K562 (cell line): ENCODE data around the gene CD300H. TPM values are rescaled to one million over a fixed set of nuclear protein-coding genes. Genes with fewer than 3 reads are reported as not detected.

Experiments used
- ATAC-seq: fragments of 200-7000 bp; cut with Tn5 transposase; 3 replicates; pipeline ENCODE4 v1.9.1; 2020; ENCODE audit warnings: moderate library complexity
- BruUV-seq: library from RNA; stranded (reverse); fragments of 400-500 nt; replicated peaks from 2 replicates; lab custom pipeline; 2021; lab: Mats Ljungman, UMichigan
- CTCF ChIA-PET: fragments of 300-600 bp; formaldehyde crosslinking; extraction: SDS; loops from one replicate; lab custom pipeline; 2021; ENCODE audit warnings: low intra/inter-chr PET ratio; lab: Yijun Ruan, JAX
- POLR2A ChIA-PET: fragments of 300-600, 350-650 bp; sonication (Branson Sonifier 250); formaldehyde crosslinking; extraction: SDS; loops from one replicate; lab custom pipeline; 2021; ENCODE audit warnings: antibody characterized with exemption, inconsistent platforms; lab: Yijun Ruan, JAX
- DNase-seq, 4 experiments: peaks; one replicate each; pipeline versions ENCODE4 v3.0.0 to v3.0.0-alpha.2; 2011 to 2018; ENCODE audit warnings: low spot score in 3 of 4, mixed read lengths in 3 of 4; ENCODE audit errors: extremely low read depth in 1 of 4
- FAIRE-seq: peaks from 2 replicates; lab custom pipeline; 2011; peaks lifted over from hg19 to GRCh38; lab: Jason Lieb, UNC
- H2AFZ ChIP-seq: 2 replicates; pipeline ENCODE4 v1.6.0; 2011; ENCODE audit warnings: low read depth, low read length, control low read depth, inconsistent platforms
- H3K27ac ChIP-seq: fragments of 200-600 bp; 3 replicates; pipeline ENCODE4 v1.8.0; 2011; ENCODE audit warnings: low read depth, mild to moderate bottlenecking, control low read depth, inconsistent platforms, low read length, moderate library complexity, mixed read lengths; ENCODE audit errors: extremely low read depth
- H3K27me3 ChIP-seq, 2 experiments: fragments of 300-600 bp in 1 of 2; 2 replicates in 1 of 2; 3 replicates in 1 of 2; pipeline versions ENCODE4 v1.6.0 to v1.8.0; 2011; ENCODE audit warnings: inconsistent platforms in 2 of 2, low read length in 2 of 2, mild to moderate bottlenecking in 1 of 2, mixed read lengths in 1 of 2, moderate library complexity in 1 of 2; ENCODE audit not compliant: control insufficient read depth in 2 of 2, insufficient read depth in 2 of 2
- H3K36me3 ChIP-seq: fragments of 300-600 bp; 3 replicates; pipeline ENCODE4 v1.8.0; 2011; ENCODE audit warnings: mild to moderate bottlenecking, low read length, inconsistent platforms; ENCODE audit not compliant: control insufficient read depth, insufficient read depth
- H3K4me1 ChIP-seq, 2 experiments: fragments of 200-600 bp in 1 of 2; replicated peaks in 1 of 2; 2 replicates in 1 of 2; 3 replicates in 1 of 2; pipeline versions ENCODE4 v1.5.1 to v1.8.0; 2011; ENCODE audit warnings: inconsistent platforms in 2 of 2, low read length in 2 of 2, mild to moderate bottlenecking in 1 of 2, mixed read lengths in 1 of 2, moderate library complexity in 1 of 2; ENCODE audit not compliant: control insufficient read depth in 2 of 2, insufficient read depth in 2 of 2
- H3K4me2 ChIP-seq: 2 replicates; pipeline ENCODE4 v1.6.1; 2011; ENCODE audit warnings: low read length, control low read depth, inconsistent platforms, mixed read lengths; ENCODE audit not compliant: insufficient read depth
- H3K4me3 ChIP-seq: fragments of 200-600 bp; sonication (generic), shearing (Covaris generic); 2 replicates; pipeline ENCODE4 v1.5.1; 2016; ENCODE audit warnings: control low read depth, inconsistent platforms
- H3K79me2 ChIP-seq: fragments of 200-600 bp; 3 replicates; pipeline ENCODE4 v1.8.0; 2011; ENCODE audit warnings: low read length, inconsistent platforms; ENCODE audit not compliant: control insufficient read depth, insufficient read depth
- H3K9ac ChIP-seq, 2 experiments: 2 replicates each; pipeline versions ENCODE4 v1.6.0 to v1.6.1; 2011; ENCODE audit warnings: low read depth in 2 of 2, low read length in 2 of 2, control low read depth in 1 of 2, inconsistent platforms in 1 of 2, mild to moderate bottlenecking in 1 of 2, mixed read lengths in 1 of 2; ENCODE audit not compliant: insufficient read depth in 1 of 2
- H3K9me1 ChIP-seq: one replicate; pipeline ENCODE4 v1.6.0; 2011; ENCODE audit warnings: inconsistent platforms, mild to moderate bottlenecking, low read length, moderate library complexity; ENCODE audit not compliant: control insufficient read depth, insufficient read depth
- H3K9me3 ChIP-seq: replicated peaks from 2 replicates; pipeline ENCODE4 v1.5.1; 2011; ENCODE audit warnings: low read depth, low read length, inconsistent platforms; ENCODE audit not compliant: control insufficient read depth, insufficient read depth
- H4K20me1 ChIP-seq: replicated peaks from 2 replicates; pipeline ENCODE4 v1.6.1; 2011; ENCODE audit warnings: low read length, inconsistent platforms, mixed read lengths; ENCODE audit not compliant: control insufficient read depth, insufficient read depth
- SMARCB1 ChIP-seq: IDR thresholded peaks from 2 replicates; pipeline ENCODE4 v1.6.1; 2011; ENCODE audit warnings: improper control_type of control experiment, low read depth; ENCODE audit not compliant: insufficient read length
- ZNF197 ChIP-seq: fragments of 200-800 bp; sonication (Bioruptor generic); IDR thresholded peaks from 2 replicates; pipeline ENCODE4 v1.6.1; 2016; ENCODE audit warnings: low read depth, missing genetic modification characterization, missing compliant biosample characterization
- WGBS: fragments of 100-300 bp; shearing (Covaris generic); methylation state at CpG from one replicate; pipeline ENCODE4 v1.1.6; 2016; ENCODE audit warnings: low coverage, mixed read lengths; ENCODE audit not compliant: insufficient coverage; ENCODE audit errors: missing lambda C conversion rate; 5-methylcytosine and 5-hydroxymethylcytosine counted together
- in situ Hi-C: fragments of 300-500 bp; cut with MboI; formaldehyde crosslinking; loops from 4 replicates; pipeline ENCODE4 v1.15.0; 2018; ENCODE audit warnings: inconsistent platforms, mixed read lengths
- intact Hi-C: fragments of 100-400 bp; cut with micrococcal nuclease; formaldehyde crosslinking; loops from 2 replicates; pipeline ENCODE4 v1.14.2; 2022
- polyA plus RNA-seq, 8 experiments: library from polyadenylated mRNA; depleted of rRNA in 4 of 8; stranded (reverse) in 5 of 8; unstranded in 3 of 8; fragments of >200 nt; fragmentation: Nextera tagmentation in 2 of 8; fragmentation: Illumina TruSeq in 1 of 8; extraction: Ambion mirVana in 2 of 8; extraction: Trizol in 1 of 8; gene quantifications; 2 replicates each; pipeline versions ENCODE4 v1.2.1 to v1.2.3, GENCODE V29; 2011 to 2014; ENCODE audit warnings: inconsistent platforms in 1 of 8, missing spikeins in 1 of 8
- total RNA-seq, 7 experiments: library from RNA; depleted of rRNA in 6 of 7; stranded (reverse); fragments of >200 nt in 6 of 7; fragmentation: Illumina TruSeq in 2 of 7; extraction: Trizol in 2 of 7; gene quantifications; 2 replicates each; pipeline versions ENCODE4 v1.2.1 to v1.2.3, GENCODE V29; 2011 to 2021; ENCODE audit warnings: low replicate concordance in 1 of 7
- TF ChIP-seq, protein P1 (sequence below): sonication (generic); formaldehyde crosslinking; IDR thresholded peaks from 2 replicates; pipeline ENCODE4 v1.8.1; 2022; ENCODE audit warnings: missing genetic modification reagents
- TF ChIP-seq, protein P2 (sequence below), 2 experiments: fragments of 250-450 bp in 1 of 2; fragments of 450-650 bp in 1 of 2; sonication (Bioruptor Pico) in 1 of 2; IDR thresholded peaks; 2 replicates each; pipeline versions ENCODE4 v1.6.1 to v1.8.0; 2016 to 2021; ENCODE audit warnings: mild to moderate bottlenecking in 2 of 2, moderate library complexity in 2 of 2, missing compliant biosample characterization in 1 of 2, missing genetic modification characterization in 1 of 2

CD300H gene
- total and polyA plus RNA-seq, 9 of the 15 experiments (the other 6 are each of a cell fraction or from before 2014, with no cell fraction given): not detected

DNA sequence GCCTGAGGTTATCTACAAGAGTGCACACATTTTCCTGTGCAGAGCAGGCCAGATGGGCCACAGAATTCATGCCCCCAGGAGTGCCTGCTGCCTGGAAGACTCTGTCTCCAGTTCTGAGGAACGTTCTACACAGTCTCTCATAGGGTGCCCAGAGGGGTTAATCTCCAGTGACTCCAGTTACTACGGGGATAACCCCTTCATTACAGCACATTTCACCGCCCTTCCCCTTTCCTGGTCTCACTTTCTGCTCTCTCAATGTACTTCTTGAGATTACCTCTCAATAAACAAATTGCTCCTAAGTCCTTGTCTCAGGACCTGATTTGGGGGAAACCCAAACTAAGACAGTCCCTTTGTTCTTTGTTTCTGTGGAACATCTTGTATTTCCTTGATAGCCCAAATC, 5.7 kb downstream of the CD300H start:
- no peaks in the 10 kb centered on the region for H3K9me3 ChIP-seq
- H3K36me3 ChIP-seq: no peaks in the 10 kb centered on the region

More for the DNA sequence above, 5.7 kb downstream of the CD300H start:
- no peak overlapping the region for H3K4me2 ChIP-seq
- no peaks in the 10 kb centered on the region for H3K4me1 ChIP-seq
- BruUV-seq: no TSS peak
- in situ Hi-C loops: no loop called here
- H3K4me3 ChIP-seq: no peak overlapping the region
- no peak overlapping the region for H2AFZ ChIP-seq
- H3K27me3 ChIP-seq: peaks cover 2 to 32% of the 10 kb centered on the region in 2 experiments; a peak in 4 of 5 replicates
- no peaks in the 10 kb centered on the region; the same call in 1 of the 2 replicates for H4K20me1 ChIP-seq
- H3K9me1 ChIP-seq: no peaks in the 10 kb centered on the region
- no peaks in the 10 kb centered on the region for H3K79me2 ChIP-seq
- no peak overlapping the region for H3K27ac ChIP-seq
- intact Hi-C loops: no loop called here
- TF ChIP-seq ZNF197 (CRISPR knock-in tag) (no peak), SMARCB1 (no peak)
- TF ChIP-seq, protein P1, sequence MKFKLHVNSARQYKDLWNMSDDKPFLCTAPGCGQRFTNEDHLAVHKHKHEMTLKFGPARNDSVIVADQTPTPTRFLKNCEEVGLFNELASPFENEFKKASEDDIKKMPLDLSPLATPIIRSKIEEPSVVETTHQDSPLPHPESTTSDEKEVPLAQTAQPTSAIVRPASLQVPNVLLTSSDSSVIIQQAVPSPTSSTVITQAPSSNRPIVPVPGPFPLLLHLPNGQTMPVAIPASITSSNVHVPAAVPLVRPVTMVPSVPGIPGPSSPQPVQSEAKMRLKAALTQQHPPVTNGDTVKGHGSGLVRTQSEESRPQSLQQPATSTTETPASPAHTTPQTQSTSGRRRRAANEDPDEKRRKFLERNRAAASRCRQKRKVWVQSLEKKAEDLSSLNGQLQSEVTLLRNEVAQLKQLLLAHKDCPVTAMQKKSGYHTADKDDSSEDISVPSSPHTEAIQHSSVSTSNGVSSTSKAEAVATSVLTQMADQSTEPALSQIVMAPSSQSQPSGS (CRISPR knock-in tag): no peak
- TF ChIP-seq, protein P2, sequence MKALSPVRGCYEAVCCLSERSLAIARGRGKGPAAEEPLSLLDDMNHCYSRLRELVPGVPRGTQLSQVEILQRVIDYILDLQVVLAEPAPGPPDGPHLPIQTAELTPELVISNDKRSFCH (CRISPR knock-in tag; IDR thresholded peaks at IDR 0.05): no peak
- TF ChIP-seq, protein P2 (tag; IDR thresholded peaks at IDR 0.05): no peak
- TF ChIP-seq, all 486 proteins: peak for 0
- ATAC-seq (no peak), FAIRE-seq (no peak), DNase-seq (no peak)
- POLR2A ChIA-PET: interaction anchor here (0.6 kb wide), 1 partner anchor 145 kb away, joined by 3 read pairs; no protein-coding TSS in a partner anchor
- CTCF ChIA-PET: no interaction called here
- WGBS: 0% methylated on average over 3 of the region's 3 CpGs
- H3K9ac ChIP-seq: no peak overlapping the region
